GM18505 (cell line): ENCODE measurements around the gene CNBP.

Source experiments
- ATAC-seq: cut with Tn5 transposase; IDR thresholded peaks from one replicate; pipeline ENCODE4 v1.9.1; 2021; ENCODE audit not compliant: unreplicated experiment
- POLR2A ChIP-seq: IDR thresholded peaks from 4 replicates; pipeline ENCODE4 v1.6.1; 2011; ENCODE audit warnings: borderline replicate concordance; ENCODE audit not compliant: insufficient read depth, insufficient read length; ENCODE audit errors: extremely low read depth

The CNBP gene

DNA sequence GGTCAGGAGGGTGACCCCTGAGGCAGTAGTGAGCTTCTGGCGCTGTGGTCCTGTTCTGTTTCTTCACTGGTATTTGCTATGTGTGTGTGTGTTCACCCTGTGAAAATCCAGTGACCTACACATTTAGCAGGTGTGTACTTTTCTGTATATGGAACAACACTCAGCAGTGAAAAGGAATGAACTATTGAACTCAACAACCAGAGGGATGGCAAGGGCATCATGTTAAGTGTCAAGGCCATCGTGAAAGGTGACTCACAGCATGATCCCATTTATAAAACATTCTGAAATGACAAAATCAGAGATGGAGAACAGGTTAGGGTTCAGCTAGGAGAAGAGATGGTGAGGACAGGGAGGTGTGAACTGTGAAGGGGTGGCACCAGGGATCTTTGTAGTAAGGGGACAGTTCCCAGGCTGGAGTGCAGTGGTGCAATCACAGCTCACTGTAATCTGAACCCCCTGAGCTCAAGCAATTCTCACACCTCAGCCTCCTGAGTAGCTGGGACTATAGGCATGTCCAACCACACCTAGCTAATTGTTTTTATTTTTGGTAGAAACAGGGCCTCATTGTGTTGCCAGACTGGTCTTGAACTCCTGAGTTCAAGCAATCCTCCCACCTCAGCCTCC is 52.1 kb downstream of the CNBP start:
- no peak for TF ChIP-seq POLR2A
- no peak for ATAC-seq

DNA sequence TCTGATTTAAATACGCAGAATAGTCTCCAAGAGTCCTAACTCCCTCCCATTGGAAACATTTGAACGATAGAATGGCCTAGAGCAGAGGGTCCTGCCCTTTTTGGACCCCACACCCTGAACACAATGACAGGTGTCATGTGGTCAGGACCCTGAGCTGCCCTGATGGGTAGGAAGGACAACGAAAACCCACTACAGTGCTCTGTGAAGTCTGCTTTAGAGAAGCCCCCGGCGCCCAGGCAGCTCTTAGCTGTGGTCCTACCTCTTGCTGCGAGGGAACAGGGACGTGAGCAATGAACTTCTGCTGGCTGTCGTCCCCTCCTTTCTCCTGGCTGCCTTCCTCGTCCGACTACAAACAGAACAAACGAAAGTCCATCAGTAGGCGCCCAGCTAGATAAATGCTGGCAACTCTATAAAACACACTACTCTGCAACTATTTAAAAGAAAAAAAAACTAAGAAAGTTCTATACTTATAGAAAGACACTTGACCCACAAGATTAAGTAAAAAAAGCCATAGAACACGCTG is 53.3 kb downstream of the CNBP start:
- ATAC-seq = no peak
- TF ChIP-seq POLR2A = no peak

DNA sequence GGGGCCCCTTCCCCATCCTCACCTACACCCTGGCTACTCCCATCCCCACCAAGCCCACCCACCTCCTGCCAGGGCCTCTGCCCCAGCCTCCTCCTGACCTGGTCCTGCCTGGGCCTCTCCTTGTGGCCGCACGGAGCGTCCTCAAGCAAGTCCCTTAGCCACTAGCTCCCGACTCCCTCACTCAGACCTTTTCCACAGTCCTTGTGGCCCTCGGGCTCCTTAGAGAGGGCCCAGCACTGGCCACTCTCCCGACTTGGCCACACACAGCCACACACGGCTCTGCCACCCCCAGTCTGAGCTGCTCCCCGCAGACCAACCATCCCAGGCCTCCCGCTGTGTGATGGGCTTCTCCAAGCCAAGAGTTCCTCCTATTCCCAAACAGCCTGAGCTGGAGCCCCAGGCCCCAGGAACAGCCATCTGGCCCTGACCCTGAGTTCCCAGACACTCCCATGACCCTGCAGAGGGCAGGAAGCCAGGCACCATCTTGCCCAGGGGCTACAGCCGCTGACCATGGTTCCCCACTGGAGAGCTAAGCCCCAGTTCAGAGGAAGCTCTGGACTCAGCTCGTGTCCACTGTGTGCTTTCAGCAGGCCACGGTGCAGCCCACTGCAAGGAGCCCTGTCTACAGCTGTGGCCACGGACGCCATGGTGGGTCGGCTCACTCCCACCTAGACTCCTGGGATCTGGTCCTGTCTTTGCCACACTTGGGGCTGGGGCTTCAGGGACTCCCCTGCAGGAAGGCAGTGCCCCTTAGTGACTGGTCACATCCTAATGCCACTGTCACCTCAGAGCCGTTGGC is 55.1 kb downstream of the CNBP start:
- no peak for ATAC-seq
- no peak for TF ChIP-seq POLR2A

DNA sequence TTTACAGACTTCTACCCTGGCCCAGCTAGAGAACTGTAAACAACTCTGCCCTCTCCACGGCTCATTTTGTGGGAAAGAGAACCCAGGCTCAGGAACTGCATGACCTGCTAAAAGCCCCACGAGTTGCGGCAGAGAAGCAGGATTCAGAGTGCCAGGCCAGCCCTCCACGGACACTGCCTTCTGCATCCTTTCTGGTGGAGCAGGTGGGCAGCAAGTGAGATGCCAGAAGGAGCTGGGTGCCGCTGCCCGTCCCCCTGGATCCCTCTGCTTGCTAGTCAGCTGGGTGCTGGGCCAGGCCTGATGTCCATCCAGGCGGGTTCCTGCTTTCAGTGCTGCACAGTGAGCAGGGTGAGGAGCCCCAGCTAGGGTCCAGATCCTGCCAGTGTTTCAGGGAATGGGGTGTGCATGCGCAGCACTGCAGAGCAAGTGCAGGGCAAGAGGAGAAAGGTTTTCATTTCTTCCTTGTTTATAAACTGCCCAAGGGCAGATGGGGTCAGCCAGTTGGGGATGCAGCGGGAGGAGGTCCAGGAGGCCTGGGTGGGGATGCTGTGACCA is 56.9 kb downstream of the CNBP start:
- no peak for ATAC-seq
- no peak for TF ChIP-seq POLR2A

DNA sequence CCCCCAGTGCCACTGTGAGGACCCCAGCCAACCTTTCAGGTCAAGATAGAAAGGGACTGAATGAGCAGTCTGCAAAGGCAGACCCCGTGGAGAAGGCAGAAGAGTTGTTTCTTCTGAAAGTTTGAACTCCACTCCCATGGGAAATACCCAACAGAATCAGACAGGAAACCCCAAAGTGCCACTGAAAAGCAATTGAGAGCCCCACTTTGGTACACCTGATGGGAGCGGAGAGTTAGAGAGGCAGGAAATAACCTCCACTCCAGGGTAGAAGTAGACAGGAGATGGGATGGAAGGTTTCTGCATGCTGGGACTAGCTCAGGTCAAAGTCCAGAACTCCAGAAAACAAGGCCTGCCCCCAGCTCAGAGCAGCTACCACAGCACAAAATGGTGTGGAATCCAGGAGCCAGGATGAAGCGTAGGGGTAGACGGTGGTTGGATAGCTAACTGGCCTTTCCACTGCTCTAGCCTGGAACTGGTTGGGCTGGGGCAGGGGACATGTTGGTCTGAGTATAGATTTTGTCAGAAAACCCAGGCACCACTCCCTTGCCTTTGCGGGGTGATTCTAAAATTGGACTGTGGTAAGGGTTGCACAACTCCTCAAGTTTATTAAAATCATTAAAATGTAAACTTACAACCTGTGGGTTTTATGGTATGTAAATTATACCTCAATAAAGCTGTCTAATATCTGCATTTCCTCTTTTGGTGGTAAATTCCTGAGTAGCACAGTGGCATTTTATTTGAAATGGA is 60.2 kb downstream of the CNBP start:
- no peak for ATAC-seq
- no peak for TF ChIP-seq POLR2A

DNA sequence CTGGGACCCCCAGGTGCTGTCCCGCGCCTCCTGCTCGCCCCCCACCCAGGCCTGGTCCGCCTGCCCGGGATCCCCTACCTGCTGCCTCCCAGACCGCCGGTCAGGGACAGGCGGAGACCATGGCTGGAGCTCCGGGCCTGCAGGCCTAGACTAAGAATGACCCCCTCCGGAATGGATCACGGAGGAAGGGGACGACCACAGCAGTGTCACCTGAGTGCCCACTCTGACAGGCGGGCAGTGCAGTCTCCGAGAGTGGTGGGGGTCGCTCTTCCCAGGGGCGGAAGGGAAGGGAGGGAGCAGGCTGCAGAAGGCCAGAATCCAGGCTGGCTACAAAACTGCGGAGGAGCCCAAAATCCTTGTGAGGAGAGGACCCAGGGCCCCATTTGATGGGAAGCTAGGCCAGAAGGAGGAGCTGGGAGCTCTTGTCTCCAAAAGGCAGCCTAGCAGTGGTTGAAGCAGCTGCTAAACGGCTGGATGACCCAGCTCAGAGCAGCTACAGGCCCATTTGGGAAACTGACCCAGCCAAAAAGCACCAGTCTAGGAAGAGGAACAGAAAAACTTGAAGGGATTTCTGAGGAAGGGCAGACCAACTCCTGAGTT is 61.2 kb downstream of the CNBP start:
- ATAC-seq = no peak
- TF ChIP-seq POLR2A = no peak

DNA sequence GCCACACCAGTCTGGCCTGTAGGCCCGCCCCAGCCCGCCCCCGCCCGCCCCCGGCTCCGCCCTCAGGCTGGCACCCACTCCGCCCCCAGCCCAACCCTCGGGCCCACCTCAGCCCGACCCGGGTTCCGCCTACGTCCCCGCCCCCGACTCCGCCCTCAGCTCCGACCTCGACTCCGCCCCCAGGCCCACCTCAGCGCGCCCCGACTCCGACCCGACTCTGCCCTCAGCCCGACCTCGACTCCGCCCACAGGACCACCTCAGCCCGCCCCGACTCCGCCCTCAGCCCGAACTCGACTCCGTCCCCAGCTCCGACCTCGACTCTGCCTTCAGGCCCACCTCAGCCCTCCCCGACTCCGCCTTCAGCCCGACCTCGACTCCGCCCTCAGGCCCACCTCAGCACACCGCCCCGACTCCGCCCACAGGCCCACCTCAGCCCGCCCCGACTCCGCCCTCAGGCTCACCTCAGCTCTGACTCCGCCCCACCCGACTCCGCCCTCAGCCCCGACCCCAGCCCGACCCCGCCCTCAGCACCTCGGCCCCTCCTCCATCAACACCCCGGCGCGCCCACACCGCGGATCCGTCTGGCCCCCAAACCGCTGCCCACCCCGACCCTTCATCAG is 61.8 kb downstream of the CNBP start, which contains the start of gene RAB43:
TSS of gene RAB43 (minus strand) at position 13 of the 620 bp plus-strand sequence. CDS start 315 bp downstream, outside the sequence.
- TF ChIP-seq POLR2A = peak; percentile 8
- peak; percentile 46 for ATAC-seq

DNA sequence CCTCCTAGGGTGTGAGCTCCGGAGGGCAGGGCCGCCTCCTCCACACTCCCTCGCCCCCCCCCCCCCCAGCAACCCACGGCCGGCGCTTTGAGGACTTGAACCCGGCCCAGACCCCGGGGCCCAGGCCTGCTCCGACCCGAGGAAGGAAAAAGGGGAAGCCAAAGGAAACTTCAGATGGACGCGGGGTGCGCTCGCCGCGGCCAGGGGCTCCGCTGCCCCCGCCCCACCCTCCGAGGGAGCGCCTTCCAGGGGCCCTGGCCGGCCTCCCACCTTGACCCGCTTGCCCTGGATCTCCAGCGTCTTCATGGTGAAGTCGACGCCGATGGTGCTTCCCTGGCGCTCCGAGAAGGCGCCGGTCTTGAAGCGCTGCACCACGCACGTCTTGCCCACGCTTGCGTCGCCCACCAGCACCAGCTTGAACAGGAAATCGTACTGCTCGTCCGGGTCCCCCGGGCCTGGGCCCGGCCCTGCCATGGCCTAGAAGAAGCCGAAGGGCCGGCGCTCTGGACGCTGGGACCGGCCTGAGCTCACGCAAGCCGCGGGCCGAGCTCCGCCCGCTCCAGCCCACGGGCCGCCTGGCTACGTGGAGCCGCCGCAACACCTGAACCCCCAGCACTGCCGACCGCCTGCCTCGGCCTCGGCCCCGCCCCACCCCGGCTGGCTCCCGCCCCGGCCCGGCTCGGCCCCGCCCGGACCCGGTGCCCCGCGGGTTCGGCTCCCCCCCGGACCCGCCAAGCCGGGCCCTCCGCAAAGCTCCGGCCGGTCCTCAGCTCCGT is 62.5 kb downstream of the CNBP start:
- peak; percentile 9 for ATAC-seq
- peak; percentile 48 for TF ChIP-seq POLR2A

DNA sequence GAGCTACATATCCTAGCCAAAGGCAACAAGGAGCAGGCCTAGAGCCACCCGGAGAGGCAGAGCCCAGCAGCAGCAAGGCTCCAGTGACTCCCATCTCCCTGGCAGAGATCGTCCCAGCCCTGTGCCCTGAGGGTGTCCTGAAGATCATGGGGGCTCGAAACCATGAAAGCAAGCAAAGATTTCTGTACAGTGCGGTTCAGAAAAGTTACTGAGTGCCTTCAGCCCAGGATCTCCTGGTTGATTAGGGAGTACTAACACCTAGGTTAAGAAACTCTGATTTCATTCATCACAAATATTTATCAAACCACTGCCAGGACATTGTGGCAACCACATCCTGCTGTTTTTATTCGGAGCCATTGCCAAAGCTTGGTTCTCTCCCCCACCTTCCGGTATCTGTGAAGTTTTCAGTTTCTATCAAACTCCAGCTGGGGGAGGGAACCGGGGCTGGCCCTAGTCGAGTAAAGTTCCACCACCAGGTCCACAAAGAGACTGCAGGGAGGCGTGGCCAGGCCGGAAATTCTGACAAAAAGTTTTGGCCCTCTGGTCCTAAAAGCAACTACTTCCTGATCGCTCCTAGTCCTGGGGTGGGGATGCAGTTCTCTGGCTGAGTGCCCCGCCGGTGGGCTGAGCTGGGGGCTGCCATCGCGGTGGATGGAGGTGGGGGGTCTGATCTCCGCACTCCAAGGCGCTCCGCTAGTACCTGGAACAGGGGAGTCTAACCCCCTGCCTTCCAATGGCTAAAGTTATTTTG is 63.3 kb downstream of the CNBP start:
- ATAC-seq = peak; percentile 51
- peak; percentile 87 for TF ChIP-seq POLR2A

DNA sequence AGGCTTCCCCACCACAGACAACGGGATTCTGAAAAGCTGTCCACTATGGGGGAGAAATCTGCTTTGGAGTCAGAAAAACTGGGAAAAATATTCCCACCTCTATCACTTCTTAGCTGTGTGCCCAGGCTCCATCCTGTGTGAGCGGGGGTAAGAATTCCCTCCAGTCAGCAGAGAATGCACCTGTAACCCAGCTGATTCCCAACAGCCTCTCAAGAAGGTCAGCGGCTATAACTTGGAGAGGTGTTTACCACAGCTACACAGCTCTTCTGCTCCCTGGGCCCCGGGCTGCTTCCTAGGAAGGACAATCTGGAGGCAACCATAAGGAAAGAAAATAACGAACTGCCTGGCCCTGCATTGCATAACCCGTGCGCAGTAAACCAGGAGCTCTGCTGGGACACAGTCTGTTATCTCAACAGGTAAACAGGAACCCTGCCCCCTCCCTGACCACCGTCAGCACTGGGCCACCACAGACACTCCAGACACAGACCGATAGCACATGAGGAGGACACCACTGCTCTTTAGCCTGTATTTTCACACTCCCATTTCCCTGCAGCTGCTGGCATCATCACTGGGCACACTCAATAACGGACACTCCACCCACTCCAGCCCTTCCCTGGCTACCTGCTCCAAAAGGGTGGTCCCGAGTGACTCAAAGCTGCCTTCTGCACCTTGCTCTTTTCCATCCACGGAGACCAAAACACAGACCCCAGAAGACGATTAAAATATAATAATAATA is 64.2 kb downstream of the CNBP start:
- no peak for TF ChIP-seq POLR2A
- no peak for ATAC-seq
